Liver (tissue), 9 donors: ENCODE data around the gene SEZ6. TPM values are rescaled to one million over a fixed set of nuclear protein-coding genes. Genes with fewer than 3 reads are reported as not detected.

Experiments
- DNase-seq: peaks from one replicate; pipeline ENCODE4 v3.0.0-alpha.2; 2017; ENCODE audit warnings: low spot score
- H3K27ac ChIP-seq, 2 donors: one replicate each; pipeline ENCODE4 v1.7.0; 2013; ENCODE audit warnings: inconsistent platforms in 2 of 2, low read length in 2 of 2, control low read depth in 1 of 2, low read depth in 1 of 2, mild to moderate bottlenecking in 1 of 2
- H3K27me3 ChIP-seq, 4 donors: one replicate each; pipeline versions ENCODE4 v1.6.1 to v1.7.0; 2013; ENCODE audit warnings: low read length in 3 of 4, inconsistent platforms in 1 of 4, mild to moderate bottlenecking in 1 of 4, moderate library complexity in 1 of 4; ENCODE audit not compliant: control insufficient read depth in 4 of 4, insufficient read depth in 4 of 4
- H3K36me3 ChIP-seq, 4 donors: one replicate each; pipeline versions ENCODE4 v1.6.1 to v1.7.0; 2013; ENCODE audit warnings: low read length in 3 of 4, mild to moderate bottlenecking in 3 of 4, low read depth in 1 of 4, moderate library complexity in 1 of 4; ENCODE audit not compliant: control insufficient read depth in 4 of 4, insufficient read depth in 3 of 4
- H3K4me1 ChIP-seq, 4 donors: one replicate each; pipeline versions ENCODE4 v1.6.1 to v1.7.0; 2013; ENCODE audit warnings: low read length in 3 of 4, mild to moderate bottlenecking in 3 of 4, moderate library complexity in 1 of 4; ENCODE audit not compliant: control insufficient read depth in 4 of 4, insufficient read depth in 4 of 4
- H3K4me3 ChIP-seq, 3 donors: one replicate each; pipeline versions ENCODE4 v1.6.1 to v1.7.0; 2013; ENCODE audit warnings: low read length in 3 of 3, control low read depth in 1 of 3, low read depth in 1 of 3, mild to moderate bottlenecking in 1 of 3
- H3K9ac ChIP-seq, 2 donors: one replicate each; pipeline ENCODE4 v1.7.0; 2013; ENCODE audit warnings: low read length in 2 of 2, mild to moderate bottlenecking in 2 of 2, moderate library complexity in 2 of 2, control low read depth in 1 of 2, low read depth in 1 of 2
- H3K9me3 ChIP-seq, 4 donors: one replicate each; pipeline versions ENCODE4 v1.6.1 to v1.7.0; 2013; ENCODE audit warnings: low read length in 3 of 4; ENCODE audit not compliant: control insufficient read depth in 4 of 4
- ATF3 ChIP-seq: IDR thresholded peaks from 2 replicates; pipeline ENCODE4 v1.6.1; 2016; ENCODE audit warnings: antibody characterized with exemption
- CTCF ChIP-seq: fragments of 150-350 bp; IDR thresholded peaks from 2 replicates; pipeline ENCODE4 v1.5.1; 2017; ENCODE audit warnings: improper control_type of control experiment, low read depth, low read length; ENCODE audit not compliant: missing input control
- FOXA1 ChIP-seq: IDR thresholded peaks from 2 replicates; pipeline ENCODE4 v1.6.1; 2016; ENCODE audit warnings: antibody characterized with exemption
- FOXA2 ChIP-seq: IDR thresholded peaks from 2 replicates; pipeline ENCODE4 v1.6.1; 2016; ENCODE audit warnings: antibody characterized with exemption
- GABPA ChIP-seq, 2 donors: IDR thresholded peaks in 1 of 2; conservative IDR thresholded peaks in 1 of 2; 2 replicates each; pipeline ENCODE4 v1.6.1; 2016; ENCODE audit warnings: antibody characterized with exemption in 2 of 2, mild to moderate bottlenecking in 1 of 2, moderate library complexity in 1 of 2
- HNF4A ChIP-seq, 2 donors: conservative IDR thresholded peaks; 2 replicates each; pipeline ENCODE4 v1.6.1; 2016; ENCODE audit warnings: antibody characterized with exemption in 2 of 2, mild to moderate bottlenecking in 2 of 2
- HNF4G ChIP-seq: IDR thresholded peaks from 2 replicates; pipeline ENCODE4 v1.6.1; 2016; ENCODE audit warnings: antibody characterized with exemption
- JUND ChIP-seq, 2 donors: IDR thresholded peaks; 2 replicates each; pipeline ENCODE4 v1.6.1; 2016; ENCODE audit warnings: antibody characterized with exemption in 2 of 2
- MAX ChIP-seq: IDR thresholded peaks from 2 replicates; pipeline ENCODE4 v1.6.1; 2016; ENCODE audit warnings: antibody characterized with exemption
- NR2F2 ChIP-seq: IDR thresholded peaks from 2 replicates; pipeline ENCODE4 v1.6.1; 2016; ENCODE audit warnings: antibody characterized with exemption
- RAD21 ChIP-seq, 2 donors: IDR thresholded peaks; 2 replicates each; pipeline ENCODE4 v1.6.1; 2016; ENCODE audit warnings: antibody characterized with exemption in 2 of 2, mild to moderate bottlenecking in 2 of 2
- REST ChIP-seq: IDR thresholded peaks from 2 replicates; pipeline ENCODE4 v1.6.1; 2016; ENCODE audit warnings: antibody characterized with exemption, mild to moderate bottlenecking
- RXRA ChIP-seq, 2 donors: IDR thresholded peaks; 2 replicates each; pipeline ENCODE4 v1.6.1; 2017 to 2018; ENCODE audit warnings: antibody characterized with exemption in 2 of 2, mild to moderate bottlenecking in 1 of 2
- SP1 ChIP-seq: IDR thresholded peaks from 2 replicates; pipeline ENCODE4 v1.6.1; 2018; ENCODE audit warnings: antibody characterized with exemption, mild to moderate bottlenecking
- TAF1 ChIP-seq: conservative IDR thresholded peaks from 2 replicates; pipeline ENCODE4 v1.6.1; 2016; ENCODE audit warnings: antibody characterized with exemption, mild to moderate bottlenecking
- YY1 ChIP-seq: IDR thresholded peaks from 2 replicates; pipeline ENCODE4 v1.6.1; 2016; ENCODE audit warnings: antibody characterized with exemption, mild to moderate bottlenecking
- ZBTB33 ChIP-seq: IDR thresholded peaks from 2 replicates; pipeline ENCODE4 v1.6.1; 2016; ENCODE audit warnings: antibody characterized with exemption
- polyA plus RNA-seq, 2 donors: library from polyadenylated mRNA; stranded (reverse) in 1 of 2; unstranded in 1 of 2; fragments of 200-250 nt in 1 of 2; fragments of >200 nt in 1 of 2; fragmentation: Nextera tagmentation in 1 of 2; extraction: Ambion mirVana in 1 of 2; gene quantifications; one replicate each; pipeline versions ENCODE4 v1.2.1 to v1.2.3, GENCODE V29; 2013 to 2015
- total RNA-seq, 2 donors: library from RNA; depleted of rRNA; stranded (reverse); fragments of >200 nt; gene quantifications; one replicate each; pipeline ENCODE4 v1.2.3, GENCODE V29; 2014
- donor health status: healthy.
- donor health status: healthy.
- donor health status: healthy.
- donor health status: healthy.
- donor health status: healthy.

Gene SEZ6
- total and polyA plus RNA-seq, 4 donors: 0.39 TPM; not detected in 3

- TF ChIP-seq REST (peak; percentile 85), HNF4G (peak; percentile 94), YY1 (peak; percentile 82)
These were observed 14.1 kb downstream of the SEZ6 start (continued) for GRCh38 chr17:28991779-28992178.

GRCh38 chr17:28989028-28989427, 16.8 kb downstream of the SEZ6 start:
- Histone ChIP-seq H3K27me3 (no peaks in the 10 kb centered on the region), H3K9me3 (no peaks in the 10 kb centered on the region), H3K36me3 (no peaks in the 10 kb centered on the region), H3K27ac (no peak overlapping the region), H3K4me3 (no peak overlapping the region), H3K4me1 (peaks cover 15 to 29% (median 27%) of the 10 kb centered on the region in 4 donors), H3K9ac (no peak overlapping the region)
- no peak for DNase-seq
- TF ChIP-seq GABPA (IDR thresholded peaks at IDR 0.05 in 1 of 2, conservative IDR thresholded peaks at IDR 0.05 in 1 of 2) (no peak), CTCF (no peak), RXRA (IDR thresholded peaks at IDR 0.05) (no peak), MAX (no peak), ATF3 (no peak), REST (no peak), ZBTB33 (no peak), YY1 (no peak), FOXA2 (no peak), HNF4A (conservative IDR thresholded peaks at IDR 0.05) (no peak), NR2F2 (no peak), FOXA1 (no peak), SP1 (no peak), JUND (IDR thresholded peaks at IDR 0.05) (no peak), RAD21 (IDR thresholded peaks at IDR 0.05) (no peak), TAF1 (no peak), HNF4G (no peak)
